ENCODE results near the gene SNRNP40.
A peak's percentile ranks its signal among the peaks of the same experiment; 100 is the strongest.

Gene SNRNP40

DNA sequence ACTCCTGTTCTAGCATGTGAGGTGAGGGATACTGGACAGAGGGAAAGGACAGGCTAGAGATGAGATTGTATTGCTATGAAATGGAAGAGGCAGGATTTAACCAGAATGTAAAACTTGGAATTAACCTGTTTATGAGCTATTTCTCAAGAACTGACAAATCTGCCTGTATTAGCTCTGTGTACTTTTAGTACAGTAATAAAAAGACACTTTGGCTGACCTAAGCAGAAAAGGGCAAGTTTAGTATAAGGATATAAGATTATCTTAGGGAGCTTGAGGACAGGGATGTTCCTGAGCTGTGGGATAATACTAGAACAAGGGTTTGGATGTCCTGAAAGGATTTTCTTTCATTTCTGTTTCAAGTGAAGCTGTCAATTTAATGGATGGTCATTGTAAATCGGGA is 11.4 kb upstream of the SNRNP40 start:
- TF ChIP-seq, protein P1, sequence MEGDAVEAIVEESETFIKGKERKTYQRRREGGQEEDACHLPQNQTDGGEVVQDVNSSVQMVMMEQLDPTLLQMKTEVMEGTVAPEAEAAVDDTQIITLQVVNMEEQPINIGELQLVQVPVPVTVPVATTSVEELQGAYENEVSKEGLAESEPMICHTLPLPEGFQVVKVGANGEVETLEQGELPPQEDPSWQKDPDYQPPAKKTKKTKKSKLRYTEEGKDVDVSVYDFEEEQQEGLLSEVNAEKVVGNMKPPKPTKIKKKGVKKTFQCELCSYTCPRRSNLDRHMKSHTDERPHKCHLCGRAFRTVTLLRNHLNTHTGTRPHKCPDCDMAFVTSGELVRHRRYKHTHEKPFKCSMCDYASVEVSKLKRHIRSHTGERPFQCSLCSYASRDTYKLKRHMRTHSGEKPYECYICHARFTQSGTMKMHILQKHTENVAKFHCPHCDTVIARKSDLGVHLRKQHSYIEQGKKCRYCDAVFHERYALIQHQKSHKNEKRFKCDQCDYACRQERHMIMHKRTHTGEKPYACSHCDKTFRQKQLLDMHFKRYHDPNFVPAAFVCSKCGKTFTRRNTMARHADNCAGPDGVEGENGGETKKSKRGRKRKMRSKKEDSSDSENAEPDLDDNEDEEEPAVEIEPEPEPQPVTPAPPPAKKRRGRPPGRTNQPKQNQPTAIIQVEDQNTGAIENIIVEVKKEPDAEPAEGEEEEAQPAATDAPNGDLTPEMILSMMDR (IDR thresholded peaks at IDR 0.05; ENCODE audit: low read length, missing control alignments): no peak
- H3K4me3 ChIP-seq (replicated peaks; ENCODE audit: low read depth, low read length): no peak overlapping the region
- DNase-seq (ENCODE audit: low read depth): no peak

- H3K4me3 ChIP-seq (replicated peaks; ENCODE audit: low read depth, low read length): no peak overlapping the region
- TF ChIP-seq, protein P1 (IDR thresholded peaks at IDR 0.05; ENCODE audit: low read length, missing control alignments): no peak
- DNase-seq (ENCODE audit: low read depth): peak; percentile 93
Observed at GRCh38 chr1:31306278-31306677, 9.7 kb upstream of the SNRNP40 start.

DNA sequence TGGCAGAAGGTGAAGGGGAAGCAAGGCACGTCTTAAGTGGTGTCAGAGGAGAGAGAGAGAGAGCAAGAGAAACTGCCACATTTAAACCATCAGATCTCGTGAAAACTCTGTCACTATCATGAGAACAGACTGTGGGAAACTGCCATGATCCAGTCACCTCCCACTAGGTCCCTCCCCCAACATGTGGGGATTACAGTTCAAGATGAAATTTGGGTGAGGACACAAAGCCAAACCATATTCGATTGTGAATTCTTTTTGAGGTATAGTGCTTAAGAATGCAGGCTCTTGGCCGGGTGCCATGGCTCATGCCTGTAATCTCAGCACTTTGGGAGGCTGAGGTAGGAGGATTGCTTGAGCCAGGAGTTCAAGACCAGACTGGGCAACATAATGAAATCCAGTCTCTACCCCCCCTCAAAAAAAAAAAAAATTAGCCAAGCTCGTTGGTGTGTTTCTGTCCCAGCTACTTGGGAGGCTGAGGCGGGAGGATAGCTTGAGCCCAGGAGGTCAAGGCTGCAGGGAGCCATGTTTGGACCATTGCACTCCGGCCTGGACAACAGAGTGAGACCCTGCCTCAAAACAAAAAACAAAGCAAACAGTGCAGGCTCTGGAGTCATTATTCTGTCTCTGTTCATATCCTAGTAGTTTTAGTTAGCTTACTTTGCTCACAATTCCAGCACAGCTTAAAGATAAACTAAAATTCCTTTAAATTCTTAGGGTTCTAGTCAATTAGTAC is 6.3 kb upstream of the SNRNP40 start:
- DNase-seq (ENCODE audit: low read depth): peak; percentile 45
- H3K4me3 ChIP-seq (replicated peaks; ENCODE audit: low read depth, low read length): no peak overlapping the region
- TF ChIP-seq, protein P1 (IDR thresholded peaks at IDR 0.05; ENCODE audit: low read length, missing control alignments): no peak

GRCh38 chr1:31300193-31300592 is 3.6 kb upstream of the SNRNP40 start:
- TF ChIP-seq, protein P1 (IDR thresholded peaks at IDR 0.05; ENCODE audit: low read length, missing control alignments): no peak
- H3K4me3 ChIP-seq (replicated peaks; ENCODE audit: low read depth, low read length): no peak overlapping the region
- DNase-seq (ENCODE audit: low read depth): no peak

GRCh38 chr1:31299365-31299764 is 2.8 kb upstream of the SNRNP40 start:
- peak; percentile 7 for DNase-seq (ENCODE audit: low read depth)
- TF ChIP-seq, protein P1 (IDR thresholded peaks at IDR 0.05; ENCODE audit: low read length, missing control alignments): no peak
- H3K4me3 ChIP-seq (replicated peaks; ENCODE audit: low read depth, low read length): no peak overlapping the region

- peak overlapping the region; percentile 94 for H3K4me3 ChIP-seq (replicated peaks; ENCODE audit: low read depth, low read length)
- DNase-seq (ENCODE audit: low read depth): peak; percentile 31
- TF ChIP-seq, protein P1 (IDR thresholded peaks at IDR 0.05; ENCODE audit: low read length, missing control alignments): no peak
Observed at GRCh38 chr1:31297277-31298247, 974 bp upstream of the SNRNP40 start.

Data from fibroblast of pulmonary artery (primary cell).